ENCODE results near the gene METTL16.

The METTL16 gene

GRCh38 chr17:2478458-2478857 lies 33.2 kb downstream of the METTL16 start:
- H3K27ac ChIP-seq, result no peak overlapping the region
- TF ChIP-seq CTCF (conservative IDR thresholded peaks at IDR 0.05) (no peak), ZFX (IDR thresholded peaks at IDR 0.05) (no peak)

GRCh38 chr17:2475056-2475455 lies 36.6 kb downstream of the METTL16 start:
- H3K27ac ChIP-seq, result no peak overlapping the region
- no peak for TF ChIP-seq CTCF (conservative IDR thresholded peaks at IDR 0.05)
- no peak for TF ChIP-seq ZFX (IDR thresholded peaks at IDR 0.05)

GRCh38 chr17:2474371-2474770 lies 37.3 kb downstream of the METTL16 start:
- no peak overlapping the region for H3K27ac ChIP-seq
- TF ChIP-seq CTCF (conservative IDR thresholded peaks at IDR 0.05), result no peak
- no peak for TF ChIP-seq ZFX (IDR thresholded peaks at IDR 0.05)

GRCh38 chr17:2468270-2468669 lies 43.4 kb downstream of the METTL16 start:
- no peak for TF ChIP-seq ZFX (IDR thresholded peaks at IDR 0.05)
- no peak for TF ChIP-seq CTCF (conservative IDR thresholded peaks at IDR 0.05)
- H3K27ac ChIP-seq, result no peak overlapping the region

GRCh38 chr17:2466931-2467330 lies 44.8 kb downstream of the METTL16 start:
- TF ChIP-seq CTCF (conservative IDR thresholded peaks at IDR 0.05) (no peak), ZFX (IDR thresholded peaks at IDR 0.05) (no peak)
- no peak overlapping the region for H3K27ac ChIP-seq

- H3K27ac ChIP-seq, result no peak overlapping the region
- TF ChIP-seq CTCF (conservative IDR thresholded peaks at IDR 0.05) (no peak), ZFX (IDR thresholded peaks at IDR 0.05) (no peak)
Observed at GRCh38 chr17:2462481-2462880, 49.2 kb downstream of the METTL16 start.

- no peak overlapping the region for H3K27ac ChIP-seq
- no peak for TF ChIP-seq ZFX (IDR thresholded peaks at IDR 0.05)
- no peak for TF ChIP-seq CTCF (conservative IDR thresholded peaks at IDR 0.05)
Observed at GRCh38 chr17:2459917-2460271, 51.8 kb downstream of the METTL16 start.

Data from C4-2B (cell line).